ENCODE measurements around the gene BCLAF3.

The BCLAF3 gene

GRCh38 chrX:19990556-19991349 lies at the start of gene BCLAF3:
Gene BCLAF3, minus strand, starts transcription at chrX:19991061. Its CDS starts 20,797 bp downstream, at chrX:19970264.
- no peak for FAIRE-seq

- FAIRE-seq, result no peak
These were observed 48.1 kb upstream of the BCLAF3 start for GRCh38 chrX:20038966-20039365.

DNA sequence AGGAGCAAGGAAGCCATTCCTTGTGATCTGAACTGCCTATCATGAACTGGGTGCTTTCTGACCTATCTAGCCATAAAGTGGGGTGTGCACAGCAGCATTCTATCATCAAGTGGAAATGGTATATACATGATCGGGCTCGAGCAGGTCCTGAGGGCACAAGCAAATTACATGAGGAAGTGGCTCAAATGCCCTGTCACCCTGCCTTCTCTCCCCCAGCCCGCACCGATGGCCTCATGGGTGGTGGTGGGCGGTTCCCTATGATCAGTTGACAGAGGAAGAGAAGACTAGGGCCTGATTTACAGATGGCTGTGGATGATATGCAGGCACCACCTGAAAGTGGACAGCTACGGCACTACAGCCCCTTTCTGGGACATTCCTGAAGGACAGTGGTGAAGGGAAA lies 46.3 kb upstream of the BCLAF3 start:
- no peak for FAIRE-seq

DNA sequence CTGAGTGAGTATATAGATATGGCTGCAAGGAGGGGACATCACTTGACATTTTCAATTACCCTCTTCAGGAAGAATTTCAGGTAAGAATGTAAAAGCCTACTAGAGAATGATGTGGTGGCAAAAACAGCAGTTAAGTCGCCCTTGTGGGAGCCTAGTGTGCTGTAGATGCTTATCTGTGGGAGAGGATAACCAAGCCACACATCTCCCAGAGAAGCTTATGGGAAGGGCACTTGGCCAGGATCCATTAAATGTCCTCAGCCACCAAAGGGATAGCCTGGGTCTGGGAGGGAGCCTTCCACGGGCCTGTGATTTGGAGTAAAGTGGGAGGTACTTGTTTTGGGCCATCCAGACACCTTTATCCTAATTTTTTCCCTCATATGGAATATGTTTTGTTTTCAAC lies 41.3 kb upstream of the BCLAF3 start:
- no peak for FAIRE-seq

DNA sequence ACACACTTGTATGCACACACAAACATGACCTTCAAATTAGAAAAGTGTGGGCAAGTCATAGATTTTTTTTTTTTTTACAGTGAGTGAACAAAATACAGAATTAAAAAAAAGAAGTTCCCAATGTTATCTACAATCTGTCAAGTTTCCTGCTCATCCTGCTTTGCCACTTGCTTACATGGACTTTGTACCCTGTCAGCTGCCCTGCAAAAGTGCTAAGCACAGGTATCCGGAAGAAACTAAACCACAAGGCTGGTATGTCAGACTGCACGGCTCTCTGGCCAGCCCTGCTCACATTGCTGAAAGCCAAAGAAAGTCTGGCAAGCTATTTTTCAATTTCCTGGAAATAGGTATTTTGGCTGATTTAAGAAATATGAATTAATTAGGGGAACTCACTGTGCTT lies 38.9 kb upstream of the BCLAF3 start:
- no peak for FAIRE-seq

DNA sequence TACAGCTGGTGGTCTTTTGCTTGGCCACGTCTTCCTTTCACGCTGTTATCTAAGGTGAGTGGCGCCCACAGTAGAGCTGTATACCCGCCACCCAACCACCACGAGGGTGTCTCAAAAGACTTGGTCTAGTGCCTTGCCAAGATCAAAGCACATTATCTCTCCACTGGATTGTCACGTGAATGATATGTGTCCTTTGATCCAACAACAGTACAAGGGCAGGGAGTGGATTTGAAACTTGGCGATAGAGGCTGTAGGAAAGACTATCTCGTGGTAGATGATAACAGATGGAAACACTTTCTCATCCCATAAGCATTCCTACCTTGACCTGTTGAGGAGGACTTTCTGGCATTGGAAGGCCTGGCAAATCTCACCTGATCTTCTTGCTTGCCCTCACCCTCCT lies 37.7 kb upstream of the BCLAF3 start:
- FAIRE-seq, result no peak

GRCh38 chrX:20026278-20026677 lies 35.4 kb upstream of the BCLAF3 start:
- no peak for FAIRE-seq

DNA sequence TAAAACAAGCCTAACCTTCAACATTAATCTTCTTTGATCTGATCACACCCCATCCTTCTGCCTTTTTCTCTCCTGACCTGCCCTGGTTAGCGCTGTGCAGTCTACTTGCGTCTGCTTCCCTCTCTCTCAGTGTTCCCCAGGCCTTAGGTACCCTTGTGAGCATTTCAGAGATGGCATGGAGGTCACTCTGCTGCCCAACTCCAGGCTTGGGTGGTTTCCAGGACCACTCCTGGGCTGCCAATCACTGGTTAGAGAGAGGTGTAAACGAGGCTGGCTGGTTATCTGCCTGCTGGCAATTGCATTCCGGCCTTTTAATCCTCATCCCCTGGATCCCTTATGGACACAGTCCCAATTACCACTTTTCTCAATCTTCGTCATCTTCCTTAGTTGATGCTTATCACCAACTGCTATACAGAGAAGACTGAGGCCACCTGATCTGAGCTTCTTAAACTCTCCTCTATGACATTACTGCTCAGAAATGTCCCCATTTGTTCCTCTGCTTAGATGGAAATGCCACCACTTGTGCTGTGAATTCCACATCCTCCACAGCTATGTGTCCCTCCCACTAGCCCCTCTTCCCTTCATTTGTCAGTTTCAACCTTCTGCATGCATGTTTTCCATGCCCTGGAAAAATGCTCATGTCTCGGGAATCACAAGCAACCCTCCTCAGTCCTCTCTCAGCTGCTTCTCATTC lies 29.0 kb upstream of the BCLAF3 start:
- no peak for FAIRE-seq

GRCh38 chrX:20016616-20016945 lies 25.7 kb upstream of the BCLAF3 start:
- FAIRE-seq, result no peak

GRCh38 chrX:20015945-20016615 lies 25.2 kb upstream of the BCLAF3 start:
- no peak for FAIRE-seq

DNA sequence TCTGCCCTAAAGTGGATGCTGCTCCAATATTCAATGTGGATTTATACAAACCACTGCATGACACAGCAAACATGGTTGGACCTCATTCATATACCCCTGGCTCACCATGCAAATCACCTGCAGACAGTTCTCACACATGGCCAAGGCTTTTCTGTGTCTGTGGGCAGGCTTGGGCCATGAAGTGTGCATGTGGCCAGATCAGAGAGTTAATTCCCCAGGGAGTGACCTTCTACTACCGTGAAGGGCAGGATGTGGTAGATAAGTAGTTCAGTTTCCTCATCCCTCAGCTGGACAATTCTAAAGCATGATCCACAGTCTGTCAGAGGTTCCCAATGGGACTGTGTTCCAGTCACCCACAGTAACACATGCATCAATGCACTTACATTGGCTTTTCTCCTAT lies 24.6 kb upstream of the BCLAF3 start:
- FAIRE-seq, result no peak

DNA sequence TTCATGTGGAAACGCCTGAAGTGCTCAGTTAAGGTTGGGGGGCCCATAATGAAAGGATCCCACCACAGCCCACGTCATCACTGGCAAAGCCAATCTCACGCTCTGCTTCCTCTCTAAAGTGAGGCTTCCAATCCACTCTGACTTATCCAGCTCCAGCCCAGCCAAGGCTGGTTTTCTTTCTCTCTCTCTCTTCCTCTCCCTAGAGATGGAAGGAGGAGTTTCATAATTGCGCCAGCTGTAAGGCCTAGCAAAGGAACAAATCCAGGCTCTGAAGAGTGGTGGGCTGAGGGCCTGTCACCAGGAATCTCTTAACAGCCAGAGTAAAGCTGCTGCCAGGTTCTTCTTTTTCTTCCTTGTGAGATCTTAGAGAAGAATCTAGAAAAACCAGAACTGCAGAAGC lies 20.7 kb upstream of the BCLAF3 start:
- FAIRE-seq, result no peak

GRCh38 chrX:20007962-20008622 lies 17.2 kb upstream of the BCLAF3 start:
- FAIRE-seq, result no peak

DNA sequence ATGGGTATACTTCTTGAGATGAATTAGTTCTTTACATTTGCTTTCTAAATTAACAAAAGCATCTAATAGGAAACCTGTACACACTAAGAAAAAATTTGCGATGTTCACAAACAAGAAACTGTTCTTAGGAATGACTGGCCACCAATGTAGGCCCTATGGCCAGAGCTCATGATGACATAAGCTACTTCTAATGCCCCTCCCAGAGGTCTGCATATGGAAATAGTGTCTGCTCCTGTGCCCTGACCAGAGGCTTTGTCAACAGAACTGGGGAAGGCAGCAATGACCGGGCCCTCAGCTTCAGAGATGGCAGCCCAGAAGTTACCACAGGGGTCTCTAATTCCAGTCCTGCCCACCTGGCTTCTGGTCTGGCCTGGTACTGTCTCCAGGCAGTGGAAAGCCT lies 15.0 kb upstream of the BCLAF3 start:
- FAIRE-seq, result no peak

DNA sequence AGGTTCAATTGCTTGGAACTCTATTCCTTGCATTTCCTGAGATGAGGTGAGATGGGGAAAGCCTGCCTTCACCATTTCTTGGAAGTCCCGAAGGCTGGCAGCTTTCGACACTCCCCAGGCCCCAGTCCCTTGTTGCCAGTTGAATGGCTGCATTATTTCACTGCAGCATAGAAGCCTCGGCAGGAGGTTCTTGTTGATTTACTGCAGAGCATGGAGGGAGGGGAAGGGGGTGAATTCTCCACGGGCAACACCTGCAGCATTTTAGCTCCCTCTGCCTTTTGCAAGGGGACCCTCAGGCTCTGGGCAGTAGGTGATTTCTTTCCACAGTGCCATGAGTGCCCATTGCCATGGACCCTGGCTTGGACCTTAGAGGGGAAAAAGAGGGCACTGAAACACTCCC lies 10.7 kb upstream of the BCLAF3 start:
- FAIRE-seq, result no peak

DNA sequence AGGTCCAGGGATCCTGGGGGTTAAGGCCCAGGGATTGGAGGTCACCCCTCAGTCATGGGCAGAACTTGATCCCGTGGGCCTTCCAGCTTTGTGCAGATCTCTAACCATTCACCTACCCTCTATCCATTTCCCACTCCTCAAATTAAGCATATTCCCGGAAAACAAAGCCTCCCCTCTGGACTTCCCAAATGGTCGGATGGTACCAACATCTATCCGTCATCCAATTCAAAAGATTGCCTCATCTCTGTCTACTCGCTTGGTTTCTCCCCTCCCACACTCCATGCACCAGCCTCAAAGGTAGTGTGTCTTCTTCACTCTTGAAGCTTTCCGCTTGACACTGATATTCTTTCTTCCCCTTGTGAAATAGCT lies 473 bp upstream of the BCLAF3 start:
- no peak for FAIRE-seq

- FAIRE-seq, result no peak
These were observed 708 bp downstream of the BCLAF3 start for GRCh38 chrX:19990151-19990555.

GRCh38 chrX:19987856-19988255 lies 3.0 kb downstream of the BCLAF3 start:
- FAIRE-seq, result no peak

- no peak for FAIRE-seq
These were observed 4.3 kb downstream of the BCLAF3 start for GRCh38 chrX:19986531-19986930.

DNA sequence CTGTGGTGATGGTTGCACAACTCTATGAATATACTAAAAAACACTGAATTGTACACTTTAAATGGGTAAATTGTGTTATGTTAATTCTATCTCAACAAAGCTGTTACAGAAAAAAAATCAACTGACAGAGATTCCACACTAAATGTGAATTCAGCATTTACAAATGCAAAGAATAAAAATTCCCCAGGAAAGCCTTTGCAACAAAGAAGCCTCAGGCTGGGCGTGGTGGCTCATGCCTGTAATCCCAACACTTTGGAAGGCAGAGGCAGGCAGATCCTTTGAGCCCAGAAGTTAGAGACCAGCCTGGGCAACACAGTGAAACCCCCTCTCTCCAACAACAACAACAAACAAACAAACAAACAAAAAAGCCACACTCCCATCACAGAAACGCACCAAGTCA lies 8.9 kb downstream of the BCLAF3 start:
- no peak for FAIRE-seq

- FAIRE-seq, result no peak
These were observed 15.0 kb downstream of the BCLAF3 start for GRCh38 chrX:19975845-19976244.

DNA sequence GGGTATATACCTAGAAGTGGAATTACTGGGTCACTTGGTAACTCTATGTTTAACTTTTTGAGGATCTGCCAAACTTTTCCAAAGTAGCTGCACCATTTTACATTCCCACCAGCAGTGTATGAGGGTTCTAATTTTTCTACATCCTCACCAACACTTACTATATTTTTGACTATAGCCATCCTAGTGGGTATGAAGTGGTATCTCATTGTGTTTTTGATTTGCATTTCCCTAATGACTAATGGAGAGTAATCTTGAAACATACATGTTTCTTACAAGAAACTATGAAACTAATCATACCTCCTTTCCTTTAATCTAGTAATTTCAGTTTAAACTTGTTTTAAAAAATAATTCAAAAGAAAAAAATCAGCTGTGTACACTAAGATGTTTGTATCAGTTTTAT lies 17.9 kb downstream of the BCLAF3 start:
- FAIRE-seq, result peak; percentile 65

DNA sequence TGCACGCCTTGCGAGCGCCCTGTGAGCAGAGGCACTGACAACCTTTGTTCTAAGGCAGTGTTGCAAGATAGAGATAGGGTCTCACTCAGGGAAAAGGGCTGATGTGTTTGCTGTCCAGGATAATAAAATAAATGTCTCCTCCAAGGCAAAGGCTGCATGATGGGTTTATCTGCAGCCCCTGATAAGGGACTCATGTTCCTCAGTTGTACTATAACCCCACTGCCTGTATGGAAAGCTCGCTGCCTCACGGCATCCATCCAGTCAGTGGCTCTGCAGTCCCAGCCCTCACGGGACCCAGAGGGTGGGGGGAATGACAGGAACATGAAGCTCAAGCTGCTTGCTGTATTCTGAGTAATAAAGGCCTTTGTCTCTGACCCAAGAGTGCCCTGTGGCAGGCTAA lies 22.6 kb downstream of the BCLAF3 start:
- no peak for FAIRE-seq

- no peak for FAIRE-seq
These were observed 24.8 kb downstream of the BCLAF3 start for GRCh38 chrX:19966056-19966455.

All from A204.1 (cell line).